Activated B cell treated with CpG ODN at 0.5 μM for 24 hours (primary cell): Measurements from ENCODE around the gene MICU1. TPM values are rescaled to one million over a fixed set of nuclear protein-coding genes. Genes with fewer than 3 reads are reported as not detected.
"Not testable (repeated sequence)": the region's sequence is repeated elsewhere in the genome, so short reads cannot be mapped to it uniquely, and the experiment has no call there.

Source experiments
- ATAC-seq: fragments of 200-7000 bp; cut with Tn5 transposase; one replicate; pipeline ENCODE4 v1.10.0; 2021; ENCODE audit warnings: low read depth, mild to moderate bottlenecking, moderate library complexity
- CTCF ChIA-PET: fragments of 350-600 bp; sonication (Branson Sonifier 250); formaldehyde crosslinking; loops from one replicate; lab custom pipeline; 2021; ENCODE audit warnings: antibody characterized with exemption; lab: Charles Lee
- POLR2A ChIA-PET: fragments of 350-600 bp; sonication (Branson Sonifier 250); formaldehyde crosslinking; loops from one replicate; lab custom pipeline; 2021; ENCODE audit warnings: antibody characterized with exemption; lab: Charles Lee
- DNase-seq: peaks from one replicate; pipeline ENCODE4 v3.0.0; 2022
- H3K27ac Mint-ChIP-seq: one replicate; pipeline ENCODE4 v1.8.0; 2020; ENCODE audit warnings: mixed read lengths
- H3K27me3 Mint-ChIP-seq: one replicate; pipeline ENCODE4 v1.8.0; 2021; ENCODE audit warnings: mixed read lengths
- H3K36me3 Mint-ChIP-seq: one replicate; pipeline ENCODE4 v1.8.0; 2021; ENCODE audit warnings: low read depth, mixed read lengths
- H3K4me1 Mint-ChIP-seq: one replicate; pipeline ENCODE4 v1.8.0; 2021; ENCODE audit warnings: mixed read lengths
- H3K4me3 Mint-ChIP-seq: one replicate; pipeline ENCODE4 v1.8.0; 2020; ENCODE audit warnings: mild to moderate bottlenecking, mixed read lengths
- H3K9me3 Mint-ChIP-seq: one replicate; pipeline ENCODE4 v1.8.0; 2020; ENCODE audit warnings: mixed read lengths
- CTCF ChIP-seq: fragments of 200-600 bp; IDR thresholded peaks from one replicate; pipeline ENCODE4 v1.8.0; 2022; ENCODE audit warnings: antibody characterized with exemption, mild to moderate bottlenecking
- intact Hi-C: fragments of 100-400 bp; cut with micrococcal nuclease; formaldehyde crosslinking; loops from one replicate; pipeline ENCODE4 v1.15.1; 2024
- total RNA-seq: library from RNA; stranded (reverse); gene quantifications from 2 replicates; pipeline ENCODE4 v1.2.3, GENCODE V29; 2022

The MICU1 gene
- total RNA-seq, 1 donor from 2014 or later, result 27.4 TPM

- no peak for DNase-seq
- Mint-ChIP-seq H3K27me3 (no peaks in the 10 kb centered on the region), H3K27ac (no peak overlapping the region), H3K9me3 (no peaks in the 10 kb centered on the region), H3K4me1 (no peaks in the 10 kb centered on the region), H3K4me3 (no peak overlapping the region), H3K36me3 (peaks cover 6% of the 10 kb centered on the region)
- ATAC-seq, result no peak
- TF ChIP-seq CTCF, result no peak
- ChIA-PET CTCF (no interaction called here), POLR2A (no interaction called here)
- intact Hi-C loops, result no loop called here
These were observed 142.4 kb downstream of the MICU1 start for GRCh38 chr10:72483471-72483870.

GRCh38 chr10:72480861-72481260 is 145.0 kb downstream of the MICU1 start:
- Mint-ChIP-seq H3K9me3 (no peaks in the 10 kb centered on the region), H3K36me3 (peaks cover 16% of the 10 kb centered on the region), H3K27me3 (no peaks in the 10 kb centered on the region), H3K27ac (no peak overlapping the region), H3K4me3 (no peak overlapping the region), H3K4me1 (no peaks in the 10 kb centered on the region)
- no peak for ATAC-seq
- no peak for DNase-seq
- no peak for TF ChIP-seq CTCF
- POLR2A ChIA-PET, result no interaction called here
- intact Hi-C loops, result no loop called here
- CTCF ChIA-PET, result no interaction called here

- no peaks in the 10 kb centered on the region for H3K27me3 Mint-ChIP-seq
- no peak for TF ChIP-seq CTCF
- ChIA-PET CTCF (no interaction called here), POLR2A (no interaction called here)
- peaks cover 42% of the 10 kb centered on the region for H3K36me3 Mint-ChIP-seq
- no peak overlapping the region for H3K4me3 Mint-ChIP-seq
- H3K27ac Mint-ChIP-seq, result no peak overlapping the region
- no peak for ATAC-seq
- no peaks in the 10 kb centered on the region for H3K9me3 Mint-ChIP-seq
- no peak for DNase-seq
- no peaks in the 10 kb centered on the region for H3K4me1 Mint-ChIP-seq
- intact Hi-C loops, result no loop called here
These were observed 148.4 kb downstream of the MICU1 start for GRCh38 chr10:72477463-72477862.

- ChIA-PET POLR2A (no interaction called here), CTCF (no interaction called here)
- no peak for ATAC-seq
- H3K27me3 Mint-ChIP-seq, result no peaks in the 10 kb centered on the region
- H3K9me3 Mint-ChIP-seq, result no peaks in the 10 kb centered on the region
- H3K4me3 Mint-ChIP-seq, result no peak overlapping the region
- no peak overlapping the region for H3K27ac Mint-ChIP-seq
- peaks cover 63% of the 10 kb centered on the region for H3K36me3 Mint-ChIP-seq
- DNase-seq, result no peak
- intact Hi-C loops, result no loop called here
- H3K4me1 Mint-ChIP-seq, result no peaks in the 10 kb centered on the region
- no peak for TF ChIP-seq CTCF
These were observed 153.6 kb downstream of the MICU1 start for GRCh38 chr10:72472306-72472705.

- H3K36me3 Mint-ChIP-seq, result peaks cover 60% of the 10 kb centered on the region
These were observed 155.2 kb downstream of the MICU1 start for GRCh38 chr10:72470666-72471065.

GRCh38 chr10:72467064-72467463 is 158.8 kb downstream of the MICU1 start:
- H3K27ac Mint-ChIP-seq, H3K27me3 Mint-ChIP-seq, POLR2A ChIA-PET, intact Hi-C loops, H3K4me3 Mint-ChIP-seq, DNase-seq, CTCF ChIA-PET, ATAC-seq, H3K9me3 Mint-ChIP-seq, H3K4me1 Mint-ChIP-seq: not testable (repeated sequence)
- peaks cover 34% of the 10 kb centered on the region for H3K36me3 Mint-ChIP-seq

More at GRCh38 chr10:72470666-72471065, 155.2 kb downstream of the MICU1 start:
- Mint-ChIP-seq H3K27me3 (no peaks in the 10 kb centered on the region), H3K9me3 (no peaks in the 10 kb centered on the region), H3K4me1 (no peaks in the 10 kb centered on the region), H3K27ac (no peak overlapping the region), H3K4me3 (no peak overlapping the region)
- intact Hi-C loops, result no loop called here
- ChIA-PET POLR2A (no interaction called here), CTCF (no interaction called here)
- no peak for DNase-seq
- no peak for ATAC-seq
- TF ChIP-seq CTCF, result no peak
